SJSA1 (cell line): ENCODE results near the gene FHOD1. TPM values are rescaled to one million over a fixed set of nuclear protein-coding genes. Genes with fewer than 3 reads are reported as not detected.

Experiments
- DNase-seq, 2 experiments: peaks; one replicate each; pipeline ENCODE4 v3.0.0-alpha.2; 2015 to 2020; ENCODE audit warnings: low spot score in 2 of 2, low read depth in 1 of 2
- H3K27ac ChIP-seq: fragments of 250-450 bp; sonication (Bioruptor Pico); 2 replicates; pipeline ENCODE4 v1.5.1; 2020; ENCODE audit warnings: mild to moderate bottlenecking, moderate library complexity
- H3K27me3 ChIP-seq: fragments of 250-450 bp; sonication (Bioruptor Pico); replicated peaks from 2 replicates; pipeline ENCODE4 v1.5.1; 2020; ENCODE audit warnings: mild to moderate bottlenecking, moderate library complexity
- H3K36me3 ChIP-seq: fragments of 250-450 bp; sonication (Bioruptor Pico); 2 replicates; pipeline ENCODE4 v1.5.1; 2020; ENCODE audit warnings: mild to moderate bottlenecking
- H3K4me1 ChIP-seq: fragments of 250-450 bp; sonication (Bioruptor Pico); replicated peaks from 2 replicates; pipeline ENCODE4 v1.6.1; 2021; ENCODE audit warnings: mild to moderate bottlenecking
- H3K4me3 ChIP-seq: fragments of 250-450 bp; sonication (Bioruptor Pico); 2 replicates; pipeline ENCODE4 v1.5.1; 2020; ENCODE audit warnings: mild to moderate bottlenecking
- H3K9me3 ChIP-seq: fragments of 250-450 bp; sonication (Bioruptor Pico); replicated peaks from 2 replicates; pipeline ENCODE4 v1.5.1; 2020; ENCODE audit warnings: mild to moderate bottlenecking
- total RNA-seq: library from RNA; depleted of rRNA; stranded (reverse); fragments of >200 nt; shearing (Covaris generic); gene quantifications from 2 replicates; pipeline ENCODE4 v1.2.3, GENCODE V29; 2014; rRNA removed

FHOD1 gene
- total RNA-seq, 1 experiment from 2014 or later, result 15.8 TPM

- Histone ChIP-seq H3K9me3 (no peaks in the 10 kb centered on the region), H3K4me1 (peaks cover 54% of the 10 kb centered on the region), H3K36me3 (peaks cover 3% of the 10 kb centered on the region; the same call in 1 of the 2 replicates), H3K27ac (no peak overlapping the region), H3K27me3 (no peaks in the 10 kb centered on the region), H3K4me3 (no peak overlapping the region)
- peak in 1 of 2 experiments; percentile 33 for DNase-seq
Measured at GRCh38 chr16:67186550-67186950, 60.7 kb downstream of the FHOD1 start.

- Histone ChIP-seq H3K9me3 (no peaks in the 10 kb centered on the region), H3K36me3 (peaks cover 3% of the 10 kb centered on the region; the same call in 1 of the 2 replicates), H3K4me3 (no peak overlapping the region), H3K4me1 (peaks cover 47% of the 10 kb centered on the region), H3K27ac (no peak overlapping the region), H3K27me3 (no peaks in the 10 kb centered on the region)
- DNase-seq, result no peak
Measured at GRCh38 chr16:67185651-67186134, 61.6 kb downstream of the FHOD1 start.

GRCh38 chr16:67184995-67185650 lies 62.2 kb downstream of the FHOD1 start:
- no peaks in the 10 kb centered on the region for H3K27me3 ChIP-seq
- peaks cover 3% of the 10 kb centered on the region; the same call in 1 of the 2 replicates for H3K36me3 ChIP-seq
- no peaks in the 10 kb centered on the region for H3K9me3 ChIP-seq
- peaks cover 42% of the 10 kb centered on the region for H3K4me1 ChIP-seq
- peak; percentile 81 to 95 for DNase-seq
- no peak overlapping the region for H3K27ac ChIP-seq
- no peak overlapping the region for H3K4me3 ChIP-seq

GRCh38 chr16:67184453-67184994 lies 62.8 kb downstream of the FHOD1 start:
- peak overlapping the region; percentile 96 for H3K4me3 ChIP-seq
- peaks cover 42% of the 10 kb centered on the region for H3K4me1 ChIP-seq
- H3K36me3 ChIP-seq, result peaks cover 4% of the 10 kb centered on the region; the same call in 1 of the 2 replicates
- no peak overlapping the region for H3K27ac ChIP-seq
- H3K9me3 ChIP-seq, result no peaks in the 10 kb centered on the region
- DNase-seq, result no peak
- no peaks in the 10 kb centered on the region for H3K27me3 ChIP-seq

- peaks cover 42% of the 10 kb centered on the region for H3K4me1 ChIP-seq
- DNase-seq, result peak; percentile 98 to 100
- no peaks in the 10 kb centered on the region for H3K9me3 ChIP-seq
- H3K27ac ChIP-seq, result peak within 1 kb of the TSS; percentile 99
- peak within 1 kb of the TSS; percentile 96 for H3K4me3 ChIP-seq
- peaks cover 6% of the 10 kb centered on the region; the same call in 1 of the 2 replicates for H3K36me3 ChIP-seq
- no peaks in the 10 kb centered on the region for H3K27me3 ChIP-seq
Measured at GRCh38 chr16:67183627-67184452, 63.4 kb downstream of the FHOD1 start, which contains the start of gene MATCAP1. Gene MATCAP1 (minus strand): TSS chr16:67183963. CDS start chr16:67180610, 3,353 bp downstream.

GRCh38 chr16:67183284-67183626 lies 64.0 kb downstream of the FHOD1 start:
- Histone ChIP-seq H3K27ac (peak overlapping the region; percentile 99), H3K4me1 (peaks cover 42% of the 10 kb centered on the region), H3K27me3 (no peaks in the 10 kb centered on the region), H3K36me3 (peaks cover 6% of the 10 kb centered on the region; the same call in 1 of the 2 replicates), H3K9me3 (no peaks in the 10 kb centered on the region), H3K4me3 (peak overlapping the region; percentile 96)
- DNase-seq, result no peak

- Histone ChIP-seq H3K36me3 (peaks cover 10% of the 10 kb centered on the region; the same call in 1 of the 2 replicates), H3K4me1 (peaks cover 42% of the 10 kb centered on the region), H3K27me3 (no peaks in the 10 kb centered on the region), H3K27ac (no peak overlapping the region), H3K4me3 (no peak overlapping the region), H3K9me3 (no peaks in the 10 kb centered on the region)
- DNase-seq, result no peak
Measured at GRCh38 chr16:67182288-67182687, 65.0 kb downstream of the FHOD1 start.

- no peak for DNase-seq
- Histone ChIP-seq H3K27me3 (no peaks in the 10 kb centered on the region), H3K4me1 (peaks cover 33% of the 10 kb centered on the region), H3K4me3 (no peak overlapping the region), H3K9me3 (no peaks in the 10 kb centered on the region), H3K36me3 (peaks cover 10% of the 10 kb centered on the region; the same call in 1 of the 2 replicates), H3K27ac (no peak overlapping the region)
Measured at GRCh38 chr16:67181346-67181745, 65.9 kb downstream of the FHOD1 start.

GRCh38 chr16:67180166-67180565 lies 67.1 kb downstream of the FHOD1 start:
- Histone ChIP-seq H3K9me3 (no peaks in the 10 kb centered on the region), H3K27me3 (no peaks in the 10 kb centered on the region), H3K4me3 (no peak overlapping the region), H3K27ac (no peak overlapping the region), H3K4me1 (peaks cover 21% of the 10 kb centered on the region), H3K36me3 (peaks cover 14% of the 10 kb centered on the region)
- no peak for DNase-seq

GRCh38 chr16:67179421-67180080 lies 67.7 kb downstream of the FHOD1 start:
- no peak for DNase-seq
- Histone ChIP-seq H3K9me3 (no peaks in the 10 kb centered on the region), H3K4me3 (no peak overlapping the region), H3K27ac (no peak overlapping the region), H3K27me3 (no peaks in the 10 kb centered on the region), H3K4me1 (peaks cover 20% of the 10 kb centered on the region), H3K36me3 (peaks cover 20% of the 10 kb centered on the region)

Other genes with a start within 250 kb of the FHOD1 start
- 170 and 181 TPM in 2 replicates for gene CBFB, start 218.3 kb downstream of the FHOD1 start, total RNA-seq
- 18.7 and 28.8 TPM in 2 replicates for gene PHAF1, start 137.5 kb downstream of the FHOD1 start, total RNA-seq
- gene B3GNT9, start 96.5 kb downstream of the FHOD1 start, total RNA-seq, result 34.5 and 36.1 TPM in 2 replicates
- gene TRADD, start 87.6 kb downstream of the FHOD1 start, total RNA-seq, result 25.5 and 46.7 TPM in 2 replicates
- 11.7 and 24.2 TPM in 2 replicates for gene FBXL8, start 87.5 kb downstream of the FHOD1 start, total RNA-seq
- 3.9 and 12.8 TPM in 2 replicates for gene HSF4, start 82.7 kb downstream of the FHOD1 start, total RNA-seq
- 24.1 and 29.7 TPM in 2 replicates for gene NOL3, start 76.9 kb downstream of the FHOD1 start, total RNA-seq
- 8.1 and 11.3 TPM in 2 replicates for gene MATCAP1, start 63.5 kb downstream of the FHOD1 start, total RNA-seq
- gene EXOC3L1, start 57.3 kb downstream of the FHOD1 start, total RNA-seq, result not detected in 2 replicates
- gene E2F4, start 55.3 kb downstream of the FHOD1 start, total RNA-seq, result 77.0 and 93.8 TPM in 2 replicates
- 0.72 and 1.1 TPM in 2 replicates for gene ELMO3, start 48.4 kb downstream of the FHOD1 start, total RNA-seq
- gene TMEM208, start 20.4 kb downstream of the FHOD1 start, total RNA-seq, result 38.7 and 38.9 TPM in 2 replicates
- 1.2 and 1.6 TPM in 2 replicates for gene SLC9A5, start 1.5 kb upstream of the FHOD1 start, total RNA-seq
- gene PLEKHG4, start 32.1 kb upstream of the FHOD1 start, total RNA-seq, result 5.0 and 15.1 TPM in 2 replicates
- gene KCTD19, start 79.3 kb upstream of the FHOD1 start, total RNA-seq, result 0.03 TPM in 1 of 2 replicates, not detected in the other
- not detected in 2 replicates for gene LRRC36, start 79.3 kb upstream of the FHOD1 start, total RNA-seq
- not detected in 2 replicates for gene TPPP3, start 146.0 kb upstream of the FHOD1 start, total RNA-seq
- gene ZDHHC1, start 169.0 kb upstream of the FHOD1 start, total RNA-seq, result 1.0 and 4.4 TPM in 2 replicates
- gene HSD11B2, start 183.6 kb upstream of the FHOD1 start, total RNA-seq, result not detected in 2 replicates
- 80.5 and 83.5 TPM in 2 replicates for gene ATP6V0D1, start 233.7 kb upstream of the FHOD1 start, total RNA-seq
- not detected in 2 replicates for gene AGRP, start 236.1 kb upstream of the FHOD1 start, total RNA-seq